ENCODE results near the gene ANKMY1.
"Not testable (repeated sequence)": the region's sequence is repeated elsewhere in the genome, so short reads cannot be mapped to it uniquely, and the experiment has no call there.

Gene ANKMY1

GRCh38 chr2:240521885-240522284 lies 35.9 kb downstream of the ANKMY1 start:
- DNase-seq (ENCODE audit: low read depth in 2 of 2) = not testable (repeated sequence)

GRCh38 chr2:240520974-240521350 lies 36.8 kb downstream of the ANKMY1 start:
- no peak for DNase-seq (ENCODE audit: low read depth in 2 of 2)

GRCh38 chr2:240520130-240520973 lies 37.4 kb downstream of the ANKMY1 start:
- no peak for DNase-seq (ENCODE audit: low read depth in 2 of 2)

GRCh38 chr2:240519396-240520129 lies 38.2 kb downstream of the ANKMY1 start:
- no peak for DNase-seq (ENCODE audit: low read depth in 2 of 2)

DNA sequence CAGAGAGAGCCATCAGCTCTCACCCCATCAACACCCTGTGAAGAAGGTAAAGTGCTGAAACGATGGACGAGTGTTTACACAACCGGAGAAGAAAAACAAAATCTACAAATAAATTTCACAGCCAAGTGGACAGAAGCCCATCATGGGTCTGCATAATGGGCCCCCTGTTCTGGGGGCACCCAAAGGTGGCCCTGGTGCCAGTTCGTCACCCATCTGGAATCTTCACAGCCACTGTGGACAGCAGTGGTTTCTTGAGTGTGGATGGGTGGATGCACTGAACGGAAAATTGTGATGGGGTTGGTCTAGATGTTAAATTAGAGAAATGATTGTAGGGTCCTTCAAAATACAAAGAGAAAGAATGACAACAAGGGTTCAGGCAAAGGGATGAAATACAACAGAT lies 38.8 kb downstream of the ANKMY1 start:
- no peak for DNase-seq (ENCODE audit: low read depth in 2 of 2)

DNA sequence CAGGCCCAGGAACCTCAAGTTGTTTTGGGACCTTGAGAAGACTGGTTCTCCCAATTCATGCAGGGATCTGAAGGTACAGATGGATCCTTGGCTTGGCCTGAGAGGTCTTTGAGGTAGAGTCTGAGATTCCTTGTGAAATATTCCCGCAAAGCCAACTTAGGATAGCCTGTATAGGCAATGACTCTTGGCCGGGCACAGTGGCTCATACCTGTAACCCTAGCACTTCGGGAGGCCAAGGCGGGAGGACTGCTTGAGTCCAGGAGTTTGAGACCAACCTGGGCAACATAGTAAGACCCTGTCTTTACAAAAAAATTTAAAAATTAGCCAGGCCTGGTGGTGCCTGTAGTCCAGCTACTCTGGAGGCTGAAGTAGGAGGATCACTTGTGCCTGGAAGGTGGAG lies 40.4 kb downstream of the ANKMY1 start:
- no peak for DNase-seq (ENCODE audit: low read depth in 2 of 2)

DNA sequence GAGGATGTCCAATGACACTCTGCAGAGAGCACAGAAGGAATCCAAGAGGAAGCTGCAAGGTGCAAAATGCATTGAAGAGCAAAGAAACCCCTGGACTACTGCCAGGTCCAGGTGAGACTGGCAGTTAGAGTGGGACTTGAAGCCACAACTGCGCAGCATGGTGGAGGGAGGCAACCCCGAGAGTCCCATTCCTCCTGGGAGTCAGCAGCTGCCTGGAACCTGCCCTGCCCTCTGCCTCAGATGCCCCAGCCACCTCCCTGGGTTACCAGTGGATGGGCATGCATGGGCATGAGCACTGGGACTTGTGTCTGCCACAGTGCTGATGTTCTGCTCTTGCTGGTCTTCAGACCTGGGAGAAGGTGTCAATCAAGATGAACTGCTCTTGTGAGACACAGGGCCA lies 43.2 kb downstream of the ANKMY1 start:
- no peak for DNase-seq (ENCODE audit: low read depth in 2 of 2)

DNA sequence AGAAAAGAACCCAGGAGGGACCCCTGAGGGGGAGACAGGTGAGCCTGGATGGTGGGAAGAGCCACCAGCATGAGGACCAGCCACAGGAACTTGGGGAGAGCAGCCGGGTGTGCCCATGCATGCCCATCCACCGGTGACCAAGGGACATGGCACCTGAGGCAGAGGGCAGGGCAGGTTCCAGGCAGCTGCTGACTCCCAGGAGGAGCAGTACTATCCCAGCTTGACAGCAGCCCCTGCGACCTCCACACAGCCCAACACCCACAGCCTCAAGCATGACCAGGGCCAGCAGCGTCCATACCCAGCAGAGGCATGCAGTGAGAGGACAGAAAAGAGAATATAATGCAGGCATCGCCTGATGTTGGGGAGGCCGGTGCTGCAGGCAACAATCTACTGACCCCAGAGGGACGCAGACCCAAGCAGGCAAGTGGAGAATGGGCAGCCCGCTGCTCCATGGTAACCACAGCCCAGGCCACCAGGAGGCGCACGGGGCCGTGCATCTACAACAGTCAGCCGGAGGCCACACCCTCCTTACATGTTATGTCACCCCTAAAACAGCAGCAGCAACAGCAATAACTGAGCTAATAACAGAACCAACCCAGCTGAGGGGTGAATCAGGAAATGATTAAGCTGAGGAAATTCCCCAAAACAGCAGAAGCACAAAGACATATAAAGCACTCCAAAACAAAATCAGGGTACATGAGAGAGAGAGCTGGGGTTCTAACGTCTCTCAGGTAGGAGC lies 44.1 kb downstream of the ANKMY1 start:
- DNase-seq (ENCODE audit: low read depth in 2 of 2) = peak; percentile 68 to 71

DNA sequence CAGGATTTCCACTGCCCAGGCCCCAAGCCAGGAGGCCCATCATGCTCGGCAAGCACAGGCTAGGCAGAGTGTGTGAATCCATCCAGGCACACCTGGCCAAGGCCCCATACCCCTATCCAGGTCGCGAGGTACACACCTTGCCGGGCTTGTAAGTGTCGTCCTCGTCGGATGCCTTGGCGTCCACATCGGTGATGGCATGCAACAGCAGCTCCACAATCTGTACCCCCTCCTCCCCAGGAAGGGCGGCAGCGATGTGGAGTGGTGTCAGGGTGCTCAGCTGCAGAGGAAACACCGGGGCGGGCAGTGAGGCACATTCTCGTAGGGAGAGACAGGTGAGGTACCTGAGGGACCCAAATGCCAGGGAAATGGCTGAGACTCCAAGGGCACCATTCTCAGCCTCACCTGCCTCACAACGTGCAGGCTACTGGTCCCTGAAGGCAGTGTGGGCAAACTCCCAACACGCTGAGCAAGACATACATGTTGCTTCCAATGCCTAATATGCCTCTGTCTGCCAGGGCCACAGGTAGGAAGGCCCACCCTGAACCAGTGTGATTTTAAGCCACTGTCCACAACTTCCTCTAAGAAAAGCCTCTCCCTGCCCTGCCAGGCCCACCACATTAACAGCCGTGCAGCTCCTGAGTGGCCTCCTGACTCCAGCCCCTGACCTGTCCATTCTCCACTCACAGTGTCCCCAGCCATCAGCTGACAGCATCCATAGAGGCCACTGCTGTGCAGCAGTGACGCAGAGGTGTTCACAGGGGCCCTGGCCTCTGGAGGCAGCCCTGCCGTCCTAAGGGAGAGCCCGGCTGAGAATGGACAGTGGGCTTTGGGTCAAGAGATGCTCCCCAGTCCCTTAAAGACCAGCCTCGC lies 44.9 kb downstream of the ANKMY1 start:
- no peak for DNase-seq (ENCODE audit: low read depth in 2 of 2)

DNA sequence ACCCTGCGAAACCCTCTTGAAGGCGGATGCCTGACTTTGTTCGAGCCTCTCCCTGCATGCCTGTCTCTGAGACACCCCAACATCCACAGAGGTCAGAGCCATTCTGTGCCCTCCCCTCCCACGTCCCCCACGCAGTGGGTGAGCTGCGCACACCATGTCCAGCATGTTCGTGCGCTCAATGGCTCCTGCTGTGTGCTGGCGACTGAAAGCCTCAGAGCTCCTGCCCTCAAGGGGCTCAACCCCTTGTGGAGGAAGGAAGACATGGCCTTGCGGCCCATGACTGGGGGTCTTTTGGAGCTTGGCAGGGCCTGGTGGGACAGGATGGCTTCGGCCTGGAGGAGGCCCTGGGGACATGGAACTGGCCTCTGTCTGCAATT lies 45.7 kb downstream of the ANKMY1 start:
- no peak for DNase-seq (ENCODE audit: low read depth in 2 of 2)

GRCh38 chr2:240511351-240512108 lies 46.3 kb downstream of the ANKMY1 start:
- no peak for DNase-seq (ENCODE audit: low read depth in 2 of 2)

GRCh38 chr2:240510513-240511210 lies 47.1 kb downstream of the ANKMY1 start:
- DNase-seq (ENCODE audit: low read depth in 2 of 2) = no peak

GRCh38 chr2:240509667-240510512 lies 47.9 kb downstream of the ANKMY1 start:
- DNase-seq (ENCODE audit: low read depth in 2 of 2) = no peak

DNA sequence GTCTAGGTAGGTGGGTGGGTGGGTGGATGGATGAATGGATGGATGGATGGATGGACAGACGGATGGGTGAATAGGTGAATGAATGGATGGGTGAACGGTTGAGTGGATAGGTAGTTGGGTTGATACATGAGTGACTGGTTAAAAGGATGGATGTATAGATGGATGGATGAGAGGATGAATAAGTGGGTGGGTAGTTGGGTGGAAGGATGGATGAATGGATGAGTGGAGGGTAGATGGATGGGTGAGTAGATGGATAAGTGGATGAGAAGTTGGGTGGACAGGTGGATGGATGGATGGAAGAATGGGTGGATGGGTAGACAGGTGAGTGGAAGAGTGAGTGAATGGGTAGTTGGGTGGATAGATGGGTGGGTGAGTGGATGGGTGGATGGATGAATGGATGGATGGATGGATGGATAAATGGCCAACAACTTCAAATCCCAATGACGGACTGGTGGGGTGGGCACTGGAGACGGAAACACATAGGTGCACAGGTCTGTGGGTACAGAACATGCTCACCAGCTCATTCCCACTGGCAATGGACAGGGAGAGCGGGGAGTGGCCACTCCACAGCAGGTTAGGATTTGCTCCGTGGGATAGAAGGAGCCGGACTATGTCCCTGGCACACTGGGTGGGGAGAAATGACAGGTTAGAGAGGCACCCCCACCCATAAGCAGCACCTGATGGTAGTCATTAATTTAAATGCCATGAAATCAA lies 48.8 kb downstream of the ANKMY1 start:
- no peak for DNase-seq (ENCODE audit: low read depth in 2 of 2)

GRCh38 chr2:240507778-240508251 lies 50.0 kb downstream of the ANKMY1 start:
- no peak for DNase-seq (ENCODE audit: low read depth in 2 of 2)

DNA sequence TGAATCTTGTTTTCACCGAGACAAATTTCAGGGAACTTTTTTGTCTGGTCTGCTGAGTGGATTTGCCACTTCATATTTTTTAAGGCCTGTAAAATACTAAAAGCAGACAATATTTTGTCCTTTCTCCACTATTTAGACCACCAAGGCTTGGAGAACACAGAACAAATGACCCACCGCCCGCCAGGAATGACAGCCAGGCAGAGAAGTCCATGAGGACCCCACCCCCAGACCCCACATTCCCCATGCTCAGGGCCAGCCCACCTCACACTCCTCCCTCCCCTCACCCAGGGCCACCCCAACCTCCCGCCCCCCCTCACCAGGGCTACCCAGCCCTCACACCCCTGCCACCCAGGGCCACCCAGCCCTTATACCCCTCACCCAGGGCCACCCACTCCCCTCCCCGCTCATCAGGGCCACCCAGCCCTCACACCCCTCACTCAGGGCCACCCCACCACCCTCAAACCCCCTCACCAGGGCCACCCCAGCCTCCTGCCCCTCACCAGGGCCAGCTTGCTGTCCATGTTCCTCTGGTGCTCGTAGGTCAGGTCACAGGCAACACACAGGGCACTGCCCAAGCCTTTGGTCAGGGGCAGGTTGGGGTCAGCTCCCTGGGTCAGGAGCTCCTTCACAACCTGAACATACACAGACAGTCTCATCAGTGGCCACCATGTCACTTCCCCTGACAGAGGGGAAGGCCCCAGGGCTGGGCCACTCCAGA lies 50.6 kb downstream of the ANKMY1 start:
- no peak for DNase-seq (ENCODE audit: low read depth in 2 of 2)

DNA sequence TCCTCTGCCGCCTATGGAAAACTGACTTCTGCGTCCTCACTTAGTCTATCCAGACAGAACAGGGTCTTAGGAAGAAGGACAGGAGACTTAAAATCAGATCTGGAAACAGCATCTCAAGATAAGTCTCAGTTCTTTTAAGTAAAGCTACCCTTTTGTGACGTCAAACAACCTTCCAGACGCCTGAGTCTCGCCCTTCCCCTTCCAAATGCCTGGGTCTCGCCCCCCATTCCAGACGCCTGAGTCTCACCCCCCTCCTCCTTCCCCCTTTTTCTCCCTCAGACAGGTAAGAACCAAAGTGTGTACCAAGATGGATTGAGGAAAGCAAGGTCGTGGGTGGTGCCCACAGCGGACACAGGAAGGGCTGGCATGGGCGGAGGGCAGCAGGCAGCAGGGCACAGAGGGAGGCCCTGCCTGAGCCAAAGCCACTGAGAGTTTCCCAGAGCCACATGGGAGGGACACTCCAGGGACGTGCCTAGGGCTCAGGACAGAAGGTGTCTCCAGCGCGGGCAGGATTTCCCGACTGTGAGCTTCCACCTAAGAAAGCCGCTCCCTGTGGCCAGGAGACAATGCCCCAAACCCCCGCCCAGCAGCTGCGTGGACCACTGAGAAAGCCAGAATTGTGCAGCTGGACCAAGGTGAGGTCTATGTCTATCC lies 51.3 kb downstream of the ANKMY1 start:
- DNase-seq (ENCODE audit: low read depth in 2 of 2) = no peak

Measured in stimulated activated CD8-positive, alpha-beta memory T cell treated with anti-CD3 and anti-CD28 coated beads, Interleukin-7, amount 100 ng/mL, for 4 hours (primary cell).